Panc1 (cell line): ENCODE measurements around the gene PARD3. TPM values are rescaled to one million over a fixed set of nuclear protein-coding genes. Genes with fewer than 3 reads are reported as not detected.
"Not testable (repeated sequence)": the region's sequence is repeated elsewhere in the genome, so short reads cannot be mapped to it uniquely, and the experiment has no call there.

Source experiments
- ATAC-seq: fragments of 200-7000 bp; cut with Tn5 transposase; 2 replicates; pipeline ENCODE4 v1.9.1; 2020; ENCODE audit warnings: mild to moderate bottlenecking, moderate library complexity
- BruUV-seq: library from RNA; stranded (reverse); fragments of 400-500 nt; replicated peaks from 2 replicates; lab custom pipeline; 2021; lab: Mats Ljungman, UMichigan
- CTCF ChIA-PET: fragments of 300-600 bp; sonication (Branson Sonifier 250); formaldehyde crosslinking; loops from one replicate; lab custom pipeline; 2022; ENCODE audit warnings: antibody characterized with exemption; lab: Charles Lee
- POLR2A ChIA-PET: fragments of 300-600 bp; sonication (Branson Sonifier 250); formaldehyde crosslinking; loops from one replicate; lab custom pipeline; 2022; ENCODE audit warnings: antibody characterized with exemption; lab: Charles Lee
- DNase-seq: peaks from one replicate; pipeline ENCODE4 v3.0.0-alpha.2; 2010; ENCODE audit warnings: low read depth, low spot score
- H3K27ac ChIP-seq: 2 replicates; pipeline ENCODE4 v1.5.1; 2011; ENCODE audit warnings: mild to moderate bottlenecking, low read length, inconsistent platforms
- H3K27me3 ChIP-seq: fragments of 200-500 bp; sonication (Bioruptor generic); 2 replicates; pipeline ENCODE4 v1.6.0; 2014; ENCODE audit warnings: low read length, inconsistent platforms; ENCODE audit not compliant: control insufficient read depth, insufficient read depth
- H3K36me3 ChIP-seq: fragments of 200-500 bp; sonication (Bioruptor generic); 2 replicates; pipeline ENCODE4 v1.5.1; 2014; ENCODE audit warnings: inconsistent platforms, mild to moderate bottlenecking, low read length, moderate library complexity; ENCODE audit not compliant: control insufficient read depth, insufficient read depth
- H3K4me1 ChIP-seq: 2 replicates; pipeline ENCODE4 v1.5.1; 2011; ENCODE audit warnings: inconsistent platforms, mild to moderate bottlenecking, low read length, moderate library complexity; ENCODE audit not compliant: control insufficient read depth, insufficient read depth
- H3K4me3 ChIP-seq, 2 experiments: 2 replicates each; pipeline ENCODE4 v1.5.1; 2011 to 2012; ENCODE audit warnings: low read depth in 2 of 2, low read length in 2 of 2, mild to moderate bottlenecking in 2 of 2, inconsistent platforms in 1 of 2, moderate library complexity in 1 of 2
- H3K9me3 ChIP-seq: fragments of 200-500 bp; sonication (Bioruptor generic); 2 replicates; pipeline ENCODE4 v1.5.1; 2014; ENCODE audit warnings: low read depth, mild to moderate bottlenecking, inconsistent platforms, low read length, moderate library complexity; ENCODE audit not compliant: control insufficient read depth, insufficient read depth
- CTCF ChIP-seq: fragments of 450-650 bp; IDR thresholded peaks from 2 replicates; pipeline ENCODE4 v1.5.1; 2017; ENCODE audit warnings: mild to moderate bottlenecking
- POLR2AphosphoS5 ChIP-seq: IDR thresholded peaks from 2 replicates; pipeline ENCODE4 v1.6.1; 2012; ENCODE audit warnings: mild to moderate bottlenecking, low read depth, low read length, moderate library complexity
- REST ChIP-seq, 2 experiments: IDR thresholded peaks; 2 replicates each; pipeline ENCODE4 v1.6.1; 2011 to 2012; ENCODE audit warnings: low read depth in 2 of 2, control low read depth in 1 of 2, low read length in 1 of 2, mild to moderate bottlenecking in 1 of 2, moderate library complexity in 1 of 2; ENCODE audit not compliant: insufficient read depth in 1 of 2
- SIN3A ChIP-seq: IDR thresholded peaks from 2 replicates; pipeline ENCODE4 v1.6.1; 2012; ENCODE audit warnings: low read depth, mild to moderate bottlenecking, low read length, moderate library complexity, borderline replicate concordance; ENCODE audit not compliant: insufficient read depth
- TCF7L2 ChIP-seq: IDR thresholded peaks from 2 replicates; pipeline ENCODE4 v1.6.1; 2011; ENCODE audit warnings: mild to moderate bottlenecking, low read depth, low read length, inconsistent platforms
- in situ Hi-C: cut with HindIII; loops from 2 replicates; pipeline ENCODE4 v1.10.0; 2016; ENCODE audit warnings: low sequenced_read_pairs, low pct_unique_long_range_greater_than_20kb
- intact Hi-C: fragments of 100-400 bp; cut with micrococcal nuclease; formaldehyde crosslinking; loops from one replicate; pipeline ENCODE4 v1.10.0; 2022; ENCODE audit not compliant: unreplicated experiment
- total RNA-seq: library from RNA; stranded (reverse); gene quantifications from one replicate; pipeline ENCODE4 v1.2.1, GENCODE V29; 2021; ENCODE audit not compliant: unreplicated experiment

The PARD3 gene
- total RNA-seq, 1 experiment from 2014 or later, result 29.8 TPM

DNA sequence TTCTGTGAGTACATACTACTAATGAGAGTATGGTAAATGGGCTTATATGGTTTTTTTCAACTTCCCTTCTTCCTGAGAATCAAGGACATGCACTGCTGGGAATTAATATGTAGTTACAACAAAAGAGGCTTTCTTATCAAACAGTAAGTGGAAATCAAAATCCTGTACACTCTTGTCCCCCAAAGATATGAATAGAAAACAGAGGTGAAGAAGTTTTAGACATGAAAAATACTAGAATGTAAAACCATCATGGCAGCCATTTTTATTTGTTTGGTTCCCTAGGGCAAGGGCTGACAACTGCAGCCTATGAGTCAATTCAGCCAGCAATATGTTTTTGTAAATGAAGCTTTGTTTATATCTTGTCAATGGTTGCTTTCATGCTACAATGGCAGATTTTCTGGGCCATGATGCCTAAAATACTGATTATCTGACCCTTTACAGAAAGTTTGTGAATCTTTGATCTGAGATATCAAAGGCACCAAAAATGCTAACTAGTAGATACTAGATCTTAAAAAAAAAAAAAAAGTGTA is 422.4 kb downstream of the PARD3 start:
- intact Hi-C loops (no loop called here), in situ Hi-C loops (no loop called here)
- Histone ChIP-seq H3K27me3 (no peaks in the 10 kb centered on the region), H3K9me3 (no peaks in the 10 kb centered on the region), H3K4me1 (no peaks in the 10 kb centered on the region), H3K36me3 (no peaks in the 10 kb centered on the region), H3K4me3 (no peak overlapping the region), H3K27ac (no peak overlapping the region)
- DNase-seq (no peak), ATAC-seq (no peak)
- BruUV-seq, result no TSS peak
- POLR2A ChIA-PET, result interaction anchor here (0.6 to 0.7 kb wide), 2 partner anchors 13 to 233 kb away, joined by 3 to 4 read pairs; no protein-coding TSS in a partner anchor
- CTCF ChIA-PET, result no interaction called here
- TF ChIP-seq REST (IDR thresholded peaks at IDR 0.05; ENCODE audit: insufficient read depth in 1 of 2, low read depth in 2 of 2, low read length in 1 of 2) (no peak), POLR2AphosphoS5 (no peak), TCF7L2 (no peak), CTCF (no peak), SIN3A (no peak)

GRCh38 chr10:34391168-34391567 is 423.9 kb downstream of the PARD3 start:
- CTCF ChIA-PET, result interaction anchor here (0.7 kb wide), 1 partner anchor 40 kb away, joined by 3 read pairs; no protein-coding TSS in a partner anchor
- BruUV-seq, in situ Hi-C loops: not testable (repeated sequence)

More at GRCh38 chr10:34391168-34391567, 423.9 kb downstream of the PARD3 start:
- H3K9me3 ChIP-seq, H3K27ac ChIP-seq, H3K27me3 ChIP-seq, POLR2A ChIA-PET, H3K4me1 ChIP-seq, ATAC-seq, H3K4me3 ChIP-seq, H3K36me3 ChIP-seq, intact Hi-C loops, DNase-seq: not testable (repeated sequence)
- peak; percentile 23; the same call in 1 of the 2 replicates for TF ChIP-seq CTCF
